GM18858 (cell line): ENCODE data around the gene KMT2E.
"Not testable (repeated sequence)": the region's sequence is repeated elsewhere in the genome, so short reads cannot be mapped to it uniquely, and the experiment has no call there.

Experiments used
- ATAC-seq: cut with Tn5 transposase; IDR thresholded peaks from one replicate; pipeline ENCODE4 v1.9.1; 2021; ENCODE audit not compliant: unreplicated experiment

Gene KMT2E

GRCh38 chr7:105026750-105027149 lies 12.7 kb downstream of the KMT2E start:
- ATAC-seq: no peak

GRCh38 chr7:105027176-105027853 lies 13.3 kb downstream of the KMT2E start:
- no peak for ATAC-seq

- ATAC-seq: peak; percentile 37
These were observed 14.0 kb downstream of the KMT2E start for GRCh38 chr7:105028004-105028403.

- not testable (repeated sequence) for ATAC-seq
These were observed 14.9 kb downstream of the KMT2E start for GRCh38 chr7:105028941-105029340.

- no peak for ATAC-seq
These were observed 16.4 kb downstream of the KMT2E start for GRCh38 chr7:105030447-105030846.

- ATAC-seq: no peak
These were observed 18.7 kb downstream of the KMT2E start for GRCh38 chr7:105032553-105033214.

- ATAC-seq: no peak
These were observed 21.3 kb downstream of the KMT2E start for GRCh38 chr7:105035349-105035748.

- ATAC-seq: no peak
These were observed 22.5 kb downstream of the KMT2E start for GRCh38 chr7:105036217-105037168.

GRCh38 chr7:105037319-105037718 lies 23.3 kb downstream of the KMT2E start:
- ATAC-seq: no peak

GRCh38 chr7:105044449-105045070 lies 30.6 kb downstream of the KMT2E start:
- ATAC-seq: no peak

- no peak for ATAC-seq
These were observed 32.4 kb downstream of the KMT2E start for GRCh38 chr7:105046414-105046813.

GRCh38 chr7:105047932-105048331 lies 33.9 kb downstream of the KMT2E start:
- no peak for ATAC-seq

- no peak for ATAC-seq
These were observed 36.5 kb downstream of the KMT2E start for GRCh38 chr7:105050493-105050892.

GRCh38 chr7:105050899-105051298 lies 36.9 kb downstream of the KMT2E start:
- ATAC-seq: not testable (repeated sequence)

- no peak for ATAC-seq
These were observed 41.1 kb downstream of the KMT2E start for GRCh38 chr7:105055084-105055483.

- ATAC-seq: no peak
These were observed 41.6 kb downstream of the KMT2E start for GRCh38 chr7:105055621-105056020.

- ATAC-seq: no peak
These were observed 43.5 kb downstream of the KMT2E start for GRCh38 chr7:105057472-105057871.

- ATAC-seq: no peak
These were observed 46.4 kb downstream of the KMT2E start for GRCh38 chr7:105060437-105060836.

GRCh38 chr7:105060923-105061322 lies 46.9 kb downstream of the KMT2E start:
- no peak for ATAC-seq

GRCh38 chr7:105065104-105065503 lies 51.1 kb downstream of the KMT2E start:
- ATAC-seq: no peak

- ATAC-seq: no peak
These were observed 53.7 kb downstream of the KMT2E start for GRCh38 chr7:105067691-105068090.
